T-cell (primary cell): ENCODE results near the gene HPCA. TPM values are rescaled to one million over a fixed set of nuclear protein-coding genes. Genes with fewer than 3 reads are reported as not detected.
A peak's percentile ranks its signal among the peaks of the same experiment; 100 is the strongest.

ENCODE experiments used
- ATAC-seq, 4 experiments: fragments of 200-7000 bp in 3 of 4; fragments of 150-1000 bp in 1 of 4; cut with Tn5 transposase; replicated peaks in 1 of 4; 1 replicate in 3 of 4; 2 replicates in 1 of 4; pipeline ENCODE4 v1.10.0; 2021; ENCODE audit warnings: moderate library complexity in 3 of 4, mild to moderate bottlenecking in 2 of 4, moderate number of reproducible peaks in 1 of 4
- CTCF ChIA-PET, 2 donors: fragments of 300-600 bp; sonication (Branson Sonifier 250); formaldehyde crosslinking; loops; one replicate each; lab custom pipeline; 2022; ENCODE audit warnings: antibody characterized with exemption in 2 of 2; lab: Charles Lee
- POLR2A ChIA-PET, 2 donors: fragments of 300-600 bp; sonication (Branson Sonifier 250); formaldehyde crosslinking; loops; one replicate each; lab custom pipeline; 2022; ENCODE audit warnings: antibody characterized with exemption in 2 of 2; lab: Charles Lee
- DNase-seq, 35 experiments: peaks; one replicate each; pipeline versions ENCODE4 v3.0.0 to v3.0.0-alpha.2; 2013 to 2023
- H3K27ac ChIP-seq: one replicate; pipeline ENCODE4 v1.5.1; 2013; ENCODE audit warnings: low read length
- H3K27me3 ChIP-seq, 2 experiments: replicated peaks in 1 of 2; 1 replicate in 1 of 2; 2 replicates in 1 of 2; pipeline versions ENCODE4 v1.6.1 to v1.7.0; 2013; ENCODE audit warnings: low read length in 1 of 2, mixed read lengths in 1 of 2; ENCODE audit not compliant: control insufficient read depth in 2 of 2, insufficient read depth in 2 of 2; ENCODE audit errors: extremely low read depth in 1 of 2
- H3K36me3 ChIP-seq, 2 donors: 1 replicate in 1 of 2; 2 replicates in 1 of 2; pipeline versions ENCODE4 v1.6.1 to v1.7.0; 2013; ENCODE audit warnings: low read length in 1 of 2; ENCODE audit not compliant: control insufficient read depth in 2 of 2, insufficient read depth in 1 of 2; ENCODE audit errors: extremely low read depth in 1 of 2
- H3K4me1 ChIP-seq, 2 experiments: 1 replicate in 1 of 2; 2 replicates in 1 of 2; pipeline versions ENCODE4 v1.6.1 to v1.7.0; 2013; ENCODE audit warnings: low read length in 2 of 2, mixed read lengths in 1 of 2; ENCODE audit not compliant: insufficient read depth in 2 of 2, control insufficient read depth in 1 of 2; ENCODE audit errors: extremely low read depth in 1 of 2
- H3K4me3 ChIP-seq, 2 donors: 1 replicate in 1 of 2; 2 replicates in 1 of 2; pipeline versions ENCODE4 v1.5.1 to v1.7.0; 2013; ENCODE audit warnings: mild to moderate bottlenecking in 2 of 2, low read length in 1 of 2, moderate library complexity in 1 of 2; ENCODE audit not compliant: control insufficient read depth in 1 of 2; ENCODE audit errors: extremely low read depth in 1 of 2
- H3K9me3 ChIP-seq: 2 replicates; pipeline ENCODE4 v1.7.0; 2013
- H3K27ac Mint-ChIP-seq, 2 donors: one replicate each; pipeline ENCODE4 v1.8.0; 2020 to 2021; ENCODE audit warnings: mild to moderate bottlenecking in 2 of 2, mixed read lengths in 2 of 2
- H3K27me3 Mint-ChIP-seq, 2 donors: one replicate each; pipeline ENCODE4 v1.8.0; 2021 to 2022; ENCODE audit warnings: mixed read lengths in 2 of 2
- H3K36me3 Mint-ChIP-seq: one replicate; pipeline ENCODE4 v1.8.0; 2021; ENCODE audit warnings: mixed read lengths
- H3K4me1 Mint-ChIP-seq, 3 donors: one replicate each; pipeline ENCODE4 v1.8.0; 2020 to 2022; ENCODE audit warnings: mixed read lengths in 3 of 3, mild to moderate bottlenecking in 1 of 3
- H3K4me3 Mint-ChIP-seq, 3 donors: one replicate each; pipeline ENCODE4 v1.8.0; 2020 to 2022; ENCODE audit warnings: mild to moderate bottlenecking in 3 of 3, mixed read lengths in 3 of 3, moderate library complexity in 3 of 3
- H3K9me3 Mint-ChIP-seq, 3 donors: one replicate each; pipeline ENCODE4 v1.8.0; 2020 to 2022; ENCODE audit warnings: mixed read lengths in 3 of 3
- WGBS: methylation state at CpG from one replicate; pipeline ENCODE4 v1.1.5; 2013; ENCODE audit warnings: missing lambda C conversion rate; ENCODE audit not compliant: insufficient coverage; 5-methylcytosine and 5-hydroxymethylcytosine counted together
- total RNA-seq, 35 experiments: library from RNA in 6 of 35; stranded (reverse) in 6 of 35; fragments of 120-200 nt in 1 of 35; gene quantifications; one replicate each; pipeline versions ENCODE4 v1.2.1 to v1.2.4 and lab custom pipeline; 2013 to 2026

HPCA gene
- total RNA-seq, 5 donors from 2014 or later (not counting 1 experiment from before 2014, with no cell fraction given): 0.45 to 0.54 TPM; not detected in 3

GRCh38 chr1:32899586-32900296 lies 13.4 kb downstream of the HPCA start:
- Histone ChIP-seq H3K9me3 (no peaks in the 10 kb centered on the region), H3K4me3 (no peak overlapping the region), H3K4me1 (peaks cover 0 to 12% of the 10 kb centered on the region in 2 experiments), H3K27me3 (peaks cover 11 to 77% of the 10 kb centered on the region in 2 experiments), H3K36me3 (no peaks in the 10 kb centered on the region), H3K27ac (no peak overlapping the region)
- peaks cover 8 to 13% (median 11%) of the 10 kb centered on the region in 3 donors for H3K4me1 Mint-ChIP-seq
- H3K27ac Mint-ChIP-seq: no peak overlapping the region
- H3K36me3 Mint-ChIP-seq: no peaks in the 10 kb centered on the region
- no peak for ATAC-seq
- 94% methylated on average over 3 of the region's 7 CpGs for WGBS
- ChIA-PET CTCF (no interaction called here), POLR2A (no interaction called here)
- H3K4me3 Mint-ChIP-seq: no peak overlapping the region
- peaks cover 52 to 64% of the 10 kb centered on the region in 2 donors for H3K27me3 Mint-ChIP-seq
- DNase-seq: no peak
- H3K9me3 Mint-ChIP-seq: no peaks in the 10 kb centered on the region

- H3K4me3 ChIP-seq: peak overlapping the region; percentile 26 to 28
These were observed 14.2 kb downstream of the HPCA start for GRCh38 chr1:32900371-32900955.

GRCh38 chr1:32900956-32901822 lies 14.9 kb downstream of the HPCA start, which contains the start of gene TMEM54:
Gene TMEM54 (minus strand): TSS chr1:32901389. CDS start chr1:32901238, 151 bp downstream.
- Histone ChIP-seq H3K4me3 (peak within 1 kb of the TSS; percentile 26 to 28), H3K4me1 (peaks cover 0 to 12% of the 10 kb centered on the region in 2 experiments), H3K9me3 (no peaks in the 10 kb centered on the region), H3K27me3 (peaks cover 11 to 66% of the 10 kb centered on the region in 2 experiments), H3K27ac (no peak within 1 kb of the TSS), H3K36me3 (no peaks in the 10 kb centered on the region)
- H3K36me3 Mint-ChIP-seq: no peaks in the 10 kb centered on the region
- ChIA-PET CTCF (no interaction called here), POLR2A (no interaction called here)
- peaks cover 8 to 13% (median 11%) of the 10 kb centered on the region in 3 donors for H3K4me1 Mint-ChIP-seq
- peak within 1 kb of the TSS; percentile 74 to 76 (median 74) for H3K4me3 Mint-ChIP-seq
- 2% methylated on average over 78 of the region's 92 CpGs for WGBS
- H3K27me3 Mint-ChIP-seq: peaks cover 48 to 61% of the 10 kb centered on the region in 2 donors
- no peaks in the 10 kb centered on the region for H3K9me3 Mint-ChIP-seq
- ATAC-seq: peak; percentile 57 to 69 (median 64)
- no peak for DNase-seq
- no peak within 1 kb of the TSS for H3K27ac Mint-ChIP-seq

More at GRCh38 chr1:32900371-32900955, 14.2 kb downstream of the HPCA start:
- Mint-ChIP-seq H3K9me3 (no peaks in the 10 kb centered on the region), H3K4me1 (peaks cover 8 to 13% (median 11%) of the 10 kb centered on the region in 3 donors), H3K4me3 (peak overlapping the region; percentile 55 to 74 (median 55)), H3K36me3 (no peaks in the 10 kb centered on the region), H3K27ac (no peak overlapping the region), H3K27me3 (peaks cover 52 to 64% of the 10 kb centered on the region in 2 donors)
- no peaks in the 10 kb centered on the region for H3K36me3 ChIP-seq
- peaks cover 11 to 71% of the 10 kb centered on the region in 2 experiments for H3K27me3 ChIP-seq
- CTCF ChIA-PET: no interaction called here
- H3K4me1 ChIP-seq: peaks cover 0 to 12% of the 10 kb centered on the region in 2 experiments
- ATAC-seq: peak in 1 of 4 experiments; percentile 9
- H3K9me3 ChIP-seq: no peaks in the 10 kb centered on the region
- POLR2A ChIA-PET: interaction anchor here in 1 of 2 donors (0.5 kb wide), 1 partner anchor 210 kb away, joined by 3 read pairs; no protein-coding TSS in a partner anchor
- no peak overlapping the region for H3K27ac ChIP-seq
- 38% methylated on average over 16 of the region's 22 CpGs for WGBS
- no peak for DNase-seq

GRCh38 chr1:32901823-32902534 lies 15.7 kb downstream of the HPCA start:
- Histone ChIP-seq H3K4me3 (peak overlapping the region in 1 of 2 donors; percentile 17), H3K27ac (no peak overlapping the region), H3K27me3 (peaks cover 11 to 60% of the 10 kb centered on the region in 2 experiments), H3K9me3 (no peaks in the 10 kb centered on the region), H3K36me3 (no peaks in the 10 kb centered on the region), H3K4me1 (peaks cover 0 to 12% of the 10 kb centered on the region in 2 experiments)
- peak overlapping the region; percentile 74 to 76 (median 74) for H3K4me3 Mint-ChIP-seq
- H3K9me3 Mint-ChIP-seq: no peaks in the 10 kb centered on the region
- ChIA-PET POLR2A (no interaction called here), CTCF (no interaction called here)
- H3K4me1 Mint-ChIP-seq: peaks cover 8 to 13% (median 11%) of the 10 kb centered on the region in 3 donors
- H3K36me3 Mint-ChIP-seq: no peaks in the 10 kb centered on the region
- no peak overlapping the region for H3K27ac Mint-ChIP-seq
- WGBS: 41% methylated on average over 10 of the region's 24 CpGs
- ATAC-seq: no peak
- H3K27me3 Mint-ChIP-seq: peaks cover 44 to 54% of the 10 kb centered on the region in 2 donors
- DNase-seq: no peak

GRCh38 chr1:32902535-32902920 lies 16.2 kb downstream of the HPCA start:
- Mint-ChIP-seq H3K27ac (no peak overlapping the region), H3K4me3 (peak overlapping the region; percentile 57 to 74 (median 60)), H3K4me1 (peaks cover 8 to 13% (median 11%) of the 10 kb centered on the region in 3 donors), H3K9me3 (no peaks in the 10 kb centered on the region), H3K36me3 (no peaks in the 10 kb centered on the region), H3K27me3 (peaks cover 39 to 49% of the 10 kb centered on the region in 2 donors)
- DNase-seq (no peak), ATAC-seq (no peak)
- Histone ChIP-seq H3K9me3 (no peaks in the 10 kb centered on the region), H3K27ac (no peak overlapping the region), H3K36me3 (no peaks in the 10 kb centered on the region), H3K27me3 (peaks cover 11 to 54% of the 10 kb centered on the region in 2 experiments), H3K4me1 (peaks cover 0 to 12% of the 10 kb centered on the region in 2 experiments), H3K4me3 (no peak overlapping the region)
- 72% methylated on average over 6 of the region's 6 CpGs for WGBS
- CTCF ChIA-PET: no interaction called here
- POLR2A ChIA-PET: no interaction called here
